HepG2 (cell line): ENCODE data around the gene SMIM30. TPM values are rescaled to one million over a fixed set of nuclear protein-coding genes. Genes with fewer than 3 reads are reported as not detected.

Source experiments
- ATAC-seq: fragments of 200-7000 bp; cut with Tn5 transposase; 3 replicates; pipeline ENCODE4 v1.9.1; 2020; ENCODE audit warnings: mild to moderate bottlenecking, moderate library complexity
- BruUV-seq: library from RNA; stranded (reverse); fragments of 400-500 nt; replicated peaks from 2 replicates; lab custom pipeline; 2021; lab: Mats Ljungman, UMichigan
- CTCF ChIA-PET: fragments of 300-600 bp; formaldehyde crosslinking; extraction: SDS; loops from one replicate; lab custom pipeline; 2021; ENCODE audit warnings: low total read pairs, inconsistent platforms, low intra/inter-chr PET ratio; lab: Yijun Ruan, JAX
- POLR2A ChIA-PET: fragments of 350-600 bp; sonication (Branson Sonifier 250); formaldehyde crosslinking; loops from one replicate; lab custom pipeline; 2020; ENCODE audit warnings: antibody characterized with exemption, inconsistent platforms; lab: Yijun Ruan, JAX
- DNase-seq: peaks from one replicate; pipeline ENCODE4 v3.0.0-alpha.2; 2015; ENCODE audit warnings: low spot score
- FAIRE-seq: peaks from 3 replicates; lab custom pipeline; 2011; peaks lifted over from hg19 to GRCh38; lab: Jason Lieb, UNC
- H2AFZ ChIP-seq: one replicate; pipeline ENCODE4 v1.6.1; 2011; ENCODE audit warnings: low read length, inconsistent platforms
- H3K27ac ChIP-seq: fragments of 300-600 bp; 3 replicates; pipeline ENCODE4 v1.8.0; 2011; ENCODE audit warnings: mixed run types, mild to moderate bottlenecking, mixed read lengths, low read length, inconsistent platforms; ENCODE audit not compliant: insufficient read depth; ENCODE audit errors: extremely low read length
- H3K27me3 ChIP-seq, 2 experiments: fragments of 200-600 bp in 1 of 2; 2 replicates in 1 of 2; 3 replicates in 1 of 2; pipeline versions ENCODE4 v1.6.0 to v1.8.0; 2011; ENCODE audit warnings: low read length in 2 of 2, mild to moderate bottlenecking in 2 of 2, moderate library complexity in 2 of 2, inconsistent platforms in 1 of 2; ENCODE audit not compliant: insufficient read depth in 2 of 2, control insufficient read depth in 1 of 2
- H3K36me3 ChIP-seq, 2 experiments: fragments of 200-600 bp in 1 of 2; replicated peaks in 1 of 2; 2 replicates in 1 of 2; 3 replicates in 1 of 2; pipeline versions ENCODE4 v1.5.1 to v1.8.0; 2011; ENCODE audit warnings: low read length in 2 of 2, inconsistent platforms in 1 of 2; ENCODE audit not compliant: insufficient read depth in 2 of 2, control insufficient read depth in 1 of 2
- H3K4me1 ChIP-seq: 2 replicates; pipeline ENCODE4 v1.5.1; 2012; ENCODE audit warnings: low read length, inconsistent platforms; ENCODE audit not compliant: insufficient read depth
- H3K4me2 ChIP-seq: 2 replicates; pipeline ENCODE4 v1.6.0; 2011; ENCODE audit warnings: low read depth, low read length, inconsistent platforms
- H3K4me3 ChIP-seq, 3 experiments: fragments of 200-600 bp in 1 of 3; sonication (generic), shearing (Covaris generic) in 1 of 3; replicated peaks in 1 of 3; 2 replicates each; pipeline ENCODE4 v1.5.1; 2011 to 2016; ENCODE audit warnings: low read length in 3 of 3, inconsistent platforms in 2 of 3, low read depth in 2 of 3, mild to moderate bottlenecking in 2 of 3, control low read depth in 1 of 3, mixed read lengths in 1 of 3; ENCODE audit not compliant: insufficient read depth in 1 of 3
- H3K79me2 ChIP-seq: one replicate; pipeline ENCODE4 v1.6.1; 2011; ENCODE audit warnings: low read length, inconsistent platforms; ENCODE audit not compliant: insufficient read depth
- H3K9ac ChIP-seq: 2 replicates; pipeline ENCODE4 v1.6.0; 2011; ENCODE audit warnings: mild to moderate bottlenecking, low read depth, low read length, inconsistent platforms; ENCODE audit not compliant: insufficient read depth
- H3K9me3 ChIP-seq: 2 replicates; pipeline ENCODE4 v1.5.1; 2012; ENCODE audit warnings: mild to moderate bottlenecking, low read length
- H4K20me1 ChIP-seq: 2 replicates; pipeline ENCODE4 v1.6.0; 2011; ENCODE audit warnings: inconsistent platforms, mild to moderate bottlenecking, low read length, moderate library complexity; ENCODE audit not compliant: insufficient read depth
- ARNTL ChIP-seq: sonication (generic); formaldehyde crosslinking; IDR thresholded peaks from 2 replicates; pipeline ENCODE4 v1.4.0; 2020; ENCODE audit warnings: mild to moderate bottlenecking, missing genetic modification reagents
- ETS1 ChIP-seq: sonication (generic); formaldehyde crosslinking; IDR thresholded peaks from 2 replicates; pipeline ENCODE4 v1.4.0; 2020; ENCODE audit warnings: missing genetic modification reagents
- SMAD1 ChIP-seq: sonication (generic); formaldehyde crosslinking; IDR thresholded peaks from 2 replicates; pipeline ENCODE4 v1.4.0; 2020; ENCODE audit warnings: missing genetic modification reagents, low read depth, mild to moderate bottlenecking, borderline replicate concordance
- TOE1 ChIP-seq: sonication (generic); formaldehyde crosslinking; IDR thresholded peaks from 2 replicates; pipeline ENCODE4 v1.4.0; 2020; ENCODE audit warnings: mild to moderate bottlenecking, missing genetic modification reagents
- ZNF576 ChIP-seq: sonication (generic); formaldehyde crosslinking; IDR thresholded peaks from 2 replicates; pipeline ENCODE4 v1.4.0; 2020; ENCODE audit warnings: mild to moderate bottlenecking, missing genetic modification reagents
- WGBS: methylation state at CpG from one replicate; pipeline ENCODE4 v1.1.6; 2017; ENCODE audit warnings: low lambda C conversion rate; 5-methylcytosine and 5-hydroxymethylcytosine counted together
- in situ Hi-C: cut with HindIII; loops from 2 replicates; pipeline ENCODE4 v1.10.0; 2017; ENCODE audit warnings: low pct_unique_long_range_greater_than_20kb; ENCODE audit not compliant: extremely low pct_ligation_motif_present
- intact Hi-C: fragments of 100-400 bp; cut with micrococcal nuclease; formaldehyde crosslinking; loops from one replicate; pipeline ENCODE4 v1.10.0; 2022; ENCODE audit not compliant: unreplicated experiment
- polyA plus RNA-seq, 8 experiments: library from polyadenylated mRNA; depleted of rRNA in 3 of 8; stranded (reverse) in 7 of 8; unstranded in 1 of 8; fragments of >200 nt; fragmentation: Illumina TruSeq in 4 of 8; extraction: Trizol in 4 of 8; gene quantifications; 2 replicates each; pipeline versions ENCODE4 v1.2.1 to v1.2.3, GENCODE V29; 2011 to 2016; ENCODE audit warnings: low read depth in 4 of 8, missing spikeins in 1 of 8, mixed read lengths in 1 of 8; ENCODE audit not compliant: insufficient read depth in 1 of 8
- total RNA-seq, 5 experiments: library from RNA; depleted of rRNA; stranded (reverse); fragments of >200 nt; fragmentation: Illumina TruSeq; extraction: Trizol; gene quantifications; 2 replicates each; pipeline ENCODE4 v1.2.3, GENCODE V29; 2016; ENCODE audit warnings: low read depth in 1 of 5

The SMIM30 gene
- total and polyA plus RNA-seq, 2 of the 13 experiments (the other 11 are each of a cell fraction or from before 2014, with no cell fraction given): 23.5 to 25.2 TPM

- no peaks in the 10 kb centered on the region for H4K20me1 ChIP-seq
- H3K27ac ChIP-seq: no peak overlapping the region
- no peak overlapping the region for H3K9ac ChIP-seq
- H3K4me3 ChIP-seq: no peak overlapping the region
- intact Hi-C loops: no loop called here
- TF ChIP-seq SMAD1: no peak
- TF ChIP-seq ZNF576 (CRISPR knock-in tag): no peak
- in situ Hi-C loops: no loop called here
- no peaks in the 10 kb centered on the region for H3K9me3 ChIP-seq
- no peaks in the 10 kb centered on the region for H3K36me3 ChIP-seq
- CTCF ChIA-PET: no interaction called here
- DNase-seq (no peak), ATAC-seq (no peak), FAIRE-seq (no peak)
- no peaks in the 10 kb centered on the region; a peak in 1 of 5 replicates for H3K27me3 ChIP-seq
- POLR2A ChIA-PET: no interaction called here
- no peaks in the 10 kb centered on the region for H3K79me2 ChIP-seq
- H3K4me1 ChIP-seq: peaks cover 8% of the 10 kb centered on the region
- BruUV-seq: no TSS peak
- no peak overlapping the region for H2AFZ ChIP-seq
- no peak overlapping the region for H3K4me2 ChIP-seq
These were observed 4.4 kb upstream of the SMIM30 start for GRCh38 chr7:113122744-113123143.

- H4K20me1 ChIP-seq: no peaks in the 10 kb centered on the region
- intact Hi-C loops (no loop called here), in situ Hi-C loops (no loop called here)
- no peak overlapping the region for H2AFZ ChIP-seq
- peaks cover 15% of the 10 kb centered on the region for H3K4me1 ChIP-seq
- POLR2A ChIA-PET: no interaction called here
- no peak overlapping the region for H3K27ac ChIP-seq
- CTCF ChIA-PET: no interaction called here
- H3K9me3 ChIP-seq: no peaks in the 10 kb centered on the region
- H3K27me3 ChIP-seq: no peaks in the 10 kb centered on the region; a peak in 1 of 5 replicates
- ATAC-seq (no peak), FAIRE-seq (no peak), DNase-seq (no peak)
- no TSS peak for BruUV-seq
- TF ChIP-seq ARNTL (CRISPR knock-in tag): no peak
- no peak for TF ChIP-seq TOE1
- TF ChIP-seq ETS1 (CRISPR knock-in tag): no peak
- WGBS: 79% methylated on average over 1 of the region's 1 CpG
- no peaks in the 10 kb centered on the region for H3K36me3 ChIP-seq
- no peak overlapping the region for H3K4me3 ChIP-seq
- H3K4me2 ChIP-seq: no peak overlapping the region
- no peak overlapping the region for H3K9ac ChIP-seq
- H3K79me2 ChIP-seq: no peaks in the 10 kb centered on the region
These were observed 2.3 kb upstream of the SMIM30 start for GRCh38 chr7:113120647-113121046.
